ENCODE results near the gene SHC2.

SHC2 gene

GRCh38 chr19:496986-497385, 36.2 kb upstream of the SHC2 start:
- TF ChIP-seq JUND (IDR thresholded peaks at IDR 0.05; ENCODE audit: low read depth): no peak

GRCh38 chr19:496112-496665, 35.4 kb upstream of the SHC2 start, which contains the start of gene MADCAM1:
MADCAM1 (plus strand) TSS chr19:496486; CDS start chr19:496500, 14 bp downstream.
- DNase-seq (ENCODE audit: low read depth in 1 of 2, low spot score in 1 of 2): no peak
- no peak for TF ChIP-seq JUND (IDR thresholded peaks at IDR 0.05; ENCODE audit: low read depth)

More at GRCh38 chr19:496986-497385, 36.2 kb upstream of the SHC2 start:
- in situ Hi-C loops (cut with HindIII; ENCODE audit: low pct_unique_long_range_greater_than_20kb, low sequenced_read_pairs): no loop called here
- DNase-seq (ENCODE audit: low read depth in 1 of 2, low spot score in 1 of 2): no peak

GRCh38 chr19:495402-496111, 34.7 kb upstream of the SHC2 start:
- in situ Hi-C loops (cut with HindIII; ENCODE audit: low pct_unique_long_range_greater_than_20kb, low sequenced_read_pairs): no loop called here
- TF ChIP-seq JUND (IDR thresholded peaks at IDR 0.05; ENCODE audit: low read depth): no peak
- peak in 1 of 2 experiments; percentile 65 for DNase-seq (ENCODE audit: low read depth in 1 of 2, low spot score in 1 of 2)

More at GRCh38 chr19:496112-496665, 35.4 kb upstream of the SHC2 start, which contains the start of gene MADCAM1:
- in situ Hi-C loops (cut with HindIII; ENCODE audit: low pct_unique_long_range_greater_than_20kb, low sequenced_read_pairs): no loop called here

- no peak for TF ChIP-seq JUND (IDR thresholded peaks at IDR 0.05; ENCODE audit: low read depth)
- in situ Hi-C loops (cut with HindIII; ENCODE audit: low pct_unique_long_range_greater_than_20kb, low sequenced_read_pairs): no loop called here
- DNase-seq (ENCODE audit: low read depth in 1 of 2, low spot score in 1 of 2): no peak
Observed at GRCh38 chr19:495081-495401, 34.2 kb upstream of the SHC2 start.

- TF ChIP-seq JUND (IDR thresholded peaks at IDR 0.05; ENCODE audit: low read depth): no peak
- no peak for DNase-seq (ENCODE audit: low read depth in 1 of 2, low spot score in 1 of 2)
- in situ Hi-C loops (cut with HindIII; ENCODE audit: low pct_unique_long_range_greater_than_20kb, low sequenced_read_pairs): no loop called here
Observed at GRCh38 chr19:494171-495080, 33.6 kb upstream of the SHC2 start.

GRCh38 chr19:493391-494170, 32.7 kb upstream of the SHC2 start:
- in situ Hi-C loops (cut with HindIII; ENCODE audit: low pct_unique_long_range_greater_than_20kb, low sequenced_read_pairs): no loop called here
- no peak for DNase-seq (ENCODE audit: low read depth in 1 of 2, low spot score in 1 of 2)
- no peak for TF ChIP-seq JUND (IDR thresholded peaks at IDR 0.05; ENCODE audit: low read depth)

GRCh38 chr19:492091-492531, 31.3 kb upstream of the SHC2 start:
- peak in 1 of 2 experiments; percentile 51 for DNase-seq (ENCODE audit: low read depth in 1 of 2, low spot score in 1 of 2)
- in situ Hi-C loops (cut with HindIII; ENCODE audit: low pct_unique_long_range_greater_than_20kb, low sequenced_read_pairs): no loop called here
- TF ChIP-seq JUND (IDR thresholded peaks at IDR 0.05; ENCODE audit: low read depth): no peak

GRCh38 chr19:491146-491741, 30.4 kb upstream of the SHC2 start:
- DNase-seq (ENCODE audit: low read depth in 1 of 2, low spot score in 1 of 2): peak in 1 of 2 experiments; percentile 70
- no peak for TF ChIP-seq JUND (IDR thresholded peaks at IDR 0.05; ENCODE audit: low read depth)
- in situ Hi-C loops (cut with HindIII; ENCODE audit: low pct_unique_long_range_greater_than_20kb, low sequenced_read_pairs): no loop called here

- TF ChIP-seq JUND (IDR thresholded peaks at IDR 0.05; ENCODE audit: low read depth): no peak
- in situ Hi-C loops (cut with HindIII; ENCODE audit: low pct_unique_long_range_greater_than_20kb, low sequenced_read_pairs): no loop called here
- no peak for DNase-seq (ENCODE audit: low read depth in 1 of 2, low spot score in 1 of 2)
Observed at GRCh38 chr19:489418-490196, 28.8 kb upstream of the SHC2 start.

GRCh38 chr19:488505-489417, 27.9 kb upstream of the SHC2 start:
- no peak for TF ChIP-seq JUND (IDR thresholded peaks at IDR 0.05; ENCODE audit: low read depth)
- peak; percentile 94 for DNase-seq (ENCODE audit: low read depth in 1 of 2, low spot score in 1 of 2)
- in situ Hi-C loops (cut with HindIII; ENCODE audit: low pct_unique_long_range_greater_than_20kb, low sequenced_read_pairs): no loop called here

Data from T47D (cell line).